Muscle of arm (tissue), 12 donors: ENCODE measurements around the gene ENC1. TPM values are rescaled to one million over a fixed set of nuclear protein-coding genes. Genes with fewer than 3 reads are reported as not detected.

Experiments used
- DNase-seq: peaks from one replicate; pipeline ENCODE4 v3.0.0-alpha.2; 2013
- polyA plus RNA-seq, 12 donors: library from polyadenylated mRNA; unstranded; fragments of 120-200 nt; gene quantifications; one replicate each; pipeline ENCODE4 v1.2.1, GENCODE V29; 2013; ENCODE audit not compliant: insufficient read length in 12 of 12

The ENC1 gene
- polyA plus RNA-seq, 12 donors: 22.0 to 34.5 (median 25.9) TPM; not detected in 1

DNA sequence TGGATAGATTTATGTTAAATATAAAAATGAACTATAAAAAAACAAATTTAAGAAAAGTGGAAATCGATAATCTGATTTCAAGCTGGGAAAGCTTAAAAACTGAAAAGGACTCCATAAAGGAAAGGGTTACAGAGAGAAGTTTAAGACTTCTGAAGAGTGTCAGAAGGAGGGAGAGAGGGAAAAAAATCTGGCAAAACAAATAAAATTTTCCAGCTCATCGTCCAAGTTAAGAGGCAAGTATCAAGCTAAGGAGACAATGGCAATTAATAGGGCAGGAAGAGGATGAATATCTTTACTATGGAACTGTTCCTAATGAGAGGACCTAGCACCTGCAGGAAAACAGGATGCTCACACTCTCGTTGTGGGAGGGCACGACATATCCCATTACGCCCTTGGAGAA lies 24.0 kb upstream of the ENC1 start:
- peak; percentile 56 for DNase-seq

DNA sequence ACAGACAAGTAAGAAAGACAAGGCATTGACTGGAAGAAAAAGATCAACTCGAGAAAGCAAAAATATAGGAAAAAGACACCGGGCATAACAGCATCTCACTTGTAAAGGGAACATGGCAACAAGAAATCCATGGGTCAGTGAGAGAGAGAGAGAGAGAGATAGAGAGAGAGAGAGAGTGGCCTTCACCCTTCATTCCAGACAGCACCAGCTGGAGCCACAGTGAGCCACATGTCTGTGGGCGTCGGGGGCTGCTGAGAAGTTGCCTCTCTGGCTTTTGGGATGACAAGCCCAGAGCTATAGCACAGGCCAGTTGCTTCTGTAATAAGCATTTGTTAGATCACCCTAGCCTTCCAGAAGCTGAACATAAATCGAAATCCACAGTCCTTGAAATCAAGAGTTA lies 20.3 kb upstream of the ENC1 start:
- DNase-seq: no peak

DNA sequence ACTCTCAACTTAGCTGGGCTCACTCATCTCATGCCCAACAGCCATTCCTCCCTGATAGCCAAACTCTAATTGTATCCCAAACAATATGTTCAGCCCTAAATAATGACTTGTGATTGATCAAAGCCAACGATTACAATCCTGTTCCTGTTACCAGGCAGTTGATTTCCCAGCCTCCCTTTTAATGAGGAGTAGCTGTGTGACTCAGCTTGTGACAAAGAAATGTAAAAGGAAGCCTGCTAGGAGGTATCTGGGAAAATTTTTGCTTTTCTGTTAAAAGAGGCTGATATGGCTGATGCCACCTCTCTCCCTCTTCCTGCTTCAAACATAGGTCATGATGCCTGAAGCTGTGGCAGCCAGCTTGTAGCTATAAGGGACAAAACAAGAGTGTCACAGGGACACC lies 19.6 kb upstream of the ENC1 start:
- no peak for DNase-seq

DNA sequence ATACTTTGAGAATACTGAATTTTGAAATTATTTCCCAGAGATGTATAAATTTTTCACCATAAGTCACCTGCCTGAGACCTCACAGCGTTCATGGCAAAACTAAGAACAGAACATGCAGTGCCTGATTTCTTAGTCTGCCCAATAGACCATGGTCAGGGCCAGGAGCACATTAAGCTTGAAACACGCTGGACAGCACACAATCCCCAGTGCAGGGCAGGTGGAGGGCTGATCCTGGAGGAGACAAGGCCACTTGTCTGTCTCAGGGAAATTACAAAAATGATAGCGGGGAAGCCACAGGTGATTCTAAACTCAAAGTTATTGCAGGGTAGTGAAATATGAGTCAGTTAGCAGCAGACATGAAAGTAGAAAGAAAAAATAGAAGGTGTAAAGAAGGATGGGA lies 18.6 kb upstream of the ENC1 start:
- no peak for DNase-seq

DNA sequence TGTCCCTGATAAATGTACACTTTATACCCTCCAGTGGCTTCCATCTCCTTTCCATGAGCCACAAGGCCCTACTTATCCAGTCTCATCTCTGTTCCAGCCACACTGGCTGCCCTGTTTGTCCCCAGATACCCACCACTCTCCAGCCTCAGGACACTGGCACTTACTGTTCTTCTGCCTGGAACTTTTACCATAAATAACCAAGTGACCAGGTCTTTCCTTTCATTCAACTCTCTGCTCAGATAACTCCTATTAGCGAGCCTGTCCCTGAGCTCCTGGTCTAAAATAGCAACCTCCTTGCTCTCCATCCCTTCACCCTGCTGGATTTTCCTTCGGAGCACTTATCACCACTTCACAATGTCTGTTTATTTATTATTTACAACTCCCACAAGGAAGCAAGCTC lies 16.6 kb upstream of the ENC1 start:
- no peak for DNase-seq

DNA sequence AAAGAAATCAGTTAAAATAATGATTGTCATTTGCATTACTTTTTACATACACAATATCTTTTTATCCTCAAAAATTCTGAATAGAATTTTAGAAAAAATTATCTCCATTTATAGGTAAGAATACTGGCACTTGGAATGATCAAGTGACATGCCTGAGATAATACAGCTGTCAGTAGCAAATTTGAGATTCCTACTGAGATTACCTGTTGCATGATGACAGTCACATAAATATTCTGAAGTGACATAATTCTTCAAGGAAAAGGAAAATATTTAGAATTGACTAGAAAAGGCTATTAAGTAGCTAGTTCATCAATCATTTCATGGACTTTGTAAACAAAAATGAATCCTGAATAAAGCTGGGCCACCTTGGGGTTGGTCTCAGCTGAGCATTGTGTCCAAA lies 15.2 kb upstream of the ENC1 start:
- no peak for DNase-seq

DNA sequence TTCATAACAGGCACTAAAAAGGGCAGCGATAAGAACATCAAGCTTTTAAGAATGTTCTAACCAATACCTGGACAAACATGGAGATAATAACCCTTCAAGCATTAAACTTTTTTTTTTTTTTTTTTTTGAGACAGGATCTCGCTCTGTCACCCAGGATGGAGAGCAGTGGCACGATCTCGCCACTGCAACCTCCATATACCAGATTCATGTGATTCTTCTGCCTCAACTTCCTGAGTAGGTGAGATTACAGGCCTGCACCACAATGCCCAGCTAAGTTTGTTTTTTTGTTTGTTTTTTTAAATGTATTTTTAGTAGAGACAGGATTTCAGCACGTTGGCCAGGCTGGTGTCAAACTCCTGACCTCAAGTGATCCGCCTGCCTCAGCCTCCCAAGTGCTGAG lies 14.7 kb upstream of the ENC1 start:
- no peak for DNase-seq

DNA sequence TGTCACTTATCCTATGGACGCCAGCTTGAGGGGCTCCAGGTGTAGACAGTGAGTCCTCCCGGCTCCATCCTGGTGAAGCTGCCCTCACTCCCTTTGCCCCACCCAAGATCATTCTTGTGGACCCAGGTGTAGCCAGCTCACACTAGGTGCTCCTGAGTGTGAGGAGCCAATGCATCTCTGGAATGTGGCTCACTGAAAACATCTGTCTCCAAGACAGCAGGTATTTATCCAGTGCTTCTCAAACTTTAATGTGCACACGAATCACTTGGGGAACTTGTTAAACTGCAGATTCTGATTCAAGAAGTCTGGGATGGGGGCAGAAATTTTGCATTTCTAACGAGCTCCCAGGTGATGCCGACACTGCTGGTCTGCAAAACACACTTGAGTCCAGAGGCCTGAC lies 13.5 kb upstream of the ENC1 start:
- no peak for DNase-seq

DNA sequence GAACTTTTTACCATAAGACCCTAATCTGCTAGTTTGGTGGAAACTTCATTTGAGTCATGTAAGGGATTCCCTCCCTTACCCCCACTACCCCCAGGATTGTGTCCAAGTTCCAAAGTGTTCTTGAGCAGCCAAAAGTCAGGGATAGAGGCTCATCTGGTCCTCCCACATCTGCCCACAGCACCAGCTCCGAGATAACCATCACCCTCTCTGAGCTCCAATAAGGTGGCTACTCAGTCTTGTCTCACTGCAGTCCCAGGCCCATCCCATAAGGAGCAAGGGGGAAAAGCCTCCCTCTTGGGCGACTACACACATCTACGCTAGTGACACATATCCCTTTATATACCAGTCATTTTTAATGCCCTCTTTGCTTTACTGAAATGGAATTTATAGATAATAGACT lies 12.0 kb upstream of the ENC1 start:
- DNase-seq: no peak

DNA sequence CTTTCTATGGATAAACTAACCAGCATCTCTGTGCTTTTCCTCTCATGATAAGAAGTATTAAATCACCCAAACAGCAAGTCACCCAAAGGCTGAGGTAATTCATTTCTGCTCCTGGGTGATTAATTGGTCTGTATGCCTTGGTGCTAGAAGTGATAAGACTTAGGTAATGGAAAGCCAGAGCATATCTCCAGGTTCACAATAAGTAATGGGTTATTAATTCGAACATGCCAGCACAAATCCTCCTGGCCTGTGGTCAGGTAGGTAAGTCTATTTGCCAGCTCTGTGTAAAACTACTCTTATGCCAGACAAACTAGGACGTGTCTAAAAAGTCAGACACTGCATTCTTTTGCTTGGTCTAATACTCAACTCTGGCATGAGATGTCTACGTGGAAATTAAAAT lies 11.2 kb upstream of the ENC1 start:
- DNase-seq: no peak

DNA sequence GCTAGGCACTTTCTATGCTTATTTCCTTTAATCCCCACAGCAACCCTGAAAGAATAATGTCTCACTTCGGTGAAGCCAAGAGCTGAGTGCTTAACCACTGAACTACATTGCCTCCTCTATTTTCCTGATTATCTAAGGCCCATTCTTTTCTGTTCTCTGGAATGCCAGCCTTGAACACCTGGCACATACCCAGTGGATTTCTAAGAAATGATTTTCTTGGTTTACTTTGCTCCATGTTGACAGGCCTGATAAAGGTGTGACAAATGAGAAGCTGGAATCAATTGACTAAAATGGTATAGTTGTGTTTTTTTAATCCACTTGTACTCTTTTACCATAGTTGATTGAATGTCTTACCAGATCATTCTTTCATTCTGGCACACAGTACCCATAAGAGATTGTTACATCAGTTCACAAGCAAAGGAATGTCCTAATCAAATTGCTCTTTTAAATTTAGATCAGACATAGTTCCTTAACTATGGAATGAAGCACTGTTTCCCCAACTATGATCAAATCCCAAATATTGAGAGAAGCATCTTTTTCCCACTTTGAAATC lies 9.0 kb upstream of the ENC1 start:
- no peak for DNase-seq

DNA sequence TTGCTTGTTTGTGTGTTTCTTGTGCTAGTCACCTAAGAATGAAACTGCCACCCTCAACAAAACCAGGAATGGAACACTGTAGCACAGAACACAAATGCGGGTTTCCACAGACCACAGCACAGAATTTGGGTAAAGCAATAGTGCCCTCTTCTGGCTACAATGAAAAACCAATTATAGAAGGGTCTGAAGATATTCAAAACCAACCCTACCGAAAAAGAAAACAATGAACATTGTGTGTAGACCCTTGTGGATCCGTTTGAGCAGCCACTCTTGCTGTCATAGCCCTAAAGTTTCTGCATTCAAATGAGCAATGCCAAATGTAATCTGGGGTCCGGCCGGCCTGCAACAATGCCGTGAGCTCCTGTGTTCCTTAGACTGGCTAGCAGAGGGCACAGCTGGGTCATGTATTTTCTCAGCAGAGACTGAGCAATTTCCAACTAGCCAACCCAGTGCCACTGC lies 8.3 kb upstream of the ENC1 start:
- DNase-seq: peak; percentile 70

DNA sequence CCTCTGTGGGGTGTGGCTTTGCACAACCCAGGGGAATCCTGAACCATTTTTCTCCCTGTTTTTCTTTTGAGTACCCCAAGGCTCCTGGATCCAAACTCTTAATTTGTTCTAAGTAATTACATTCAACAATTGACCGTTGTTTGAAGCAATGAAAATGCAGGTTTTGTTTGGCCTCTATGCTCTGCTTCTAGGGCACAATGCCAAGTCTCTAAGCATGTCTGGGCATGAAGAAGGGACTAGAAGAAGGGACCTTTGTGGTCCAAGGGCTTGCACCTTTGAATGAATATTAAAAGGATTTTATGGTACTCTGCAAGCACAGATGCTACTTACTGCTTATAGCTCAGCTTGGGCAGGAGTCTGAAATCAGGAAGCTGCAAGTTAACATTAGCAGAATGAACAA lies 6.6 kb upstream of the ENC1 start:
- no peak for DNase-seq

DNA sequence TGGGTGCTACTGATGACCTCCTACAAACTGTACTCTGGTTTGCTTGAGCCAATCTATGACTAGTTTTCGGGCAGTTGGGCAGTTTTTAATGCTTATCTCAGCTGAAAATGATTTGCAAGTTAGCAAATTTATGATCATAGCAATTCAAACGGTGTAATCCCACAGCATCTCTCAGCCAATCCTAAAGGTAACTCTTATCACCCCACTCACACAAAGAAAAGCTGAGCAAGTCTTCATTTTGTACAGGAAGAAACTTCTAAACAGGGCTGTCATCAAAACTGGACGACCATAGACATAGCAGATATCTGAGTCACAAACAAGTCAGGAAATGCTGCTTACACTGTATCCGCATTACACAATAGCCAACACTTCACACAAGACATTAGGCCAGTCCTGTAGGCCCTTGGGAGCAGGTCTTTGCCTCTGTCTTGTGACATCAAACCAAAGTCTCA lies 2.6 kb upstream of the ENC1 start:
- DNase-seq: no peak

DNA sequence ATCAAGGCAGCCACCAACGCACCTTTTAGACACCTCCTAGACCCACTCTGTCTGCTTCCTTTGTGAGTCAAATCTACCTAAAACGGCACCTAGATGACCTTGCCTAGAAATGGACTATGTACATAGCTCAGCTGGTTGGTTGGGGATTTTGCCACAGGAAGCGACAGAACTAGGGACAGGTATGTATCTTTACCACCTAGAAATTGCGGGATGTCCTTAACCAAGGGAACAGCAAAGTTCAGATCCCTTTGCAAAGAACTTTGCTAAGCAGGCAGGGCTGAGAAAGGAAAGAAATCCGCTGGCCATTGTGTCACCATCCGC lies 2.0 kb upstream of the ENC1 start:
- no peak for DNase-seq

DNA sequence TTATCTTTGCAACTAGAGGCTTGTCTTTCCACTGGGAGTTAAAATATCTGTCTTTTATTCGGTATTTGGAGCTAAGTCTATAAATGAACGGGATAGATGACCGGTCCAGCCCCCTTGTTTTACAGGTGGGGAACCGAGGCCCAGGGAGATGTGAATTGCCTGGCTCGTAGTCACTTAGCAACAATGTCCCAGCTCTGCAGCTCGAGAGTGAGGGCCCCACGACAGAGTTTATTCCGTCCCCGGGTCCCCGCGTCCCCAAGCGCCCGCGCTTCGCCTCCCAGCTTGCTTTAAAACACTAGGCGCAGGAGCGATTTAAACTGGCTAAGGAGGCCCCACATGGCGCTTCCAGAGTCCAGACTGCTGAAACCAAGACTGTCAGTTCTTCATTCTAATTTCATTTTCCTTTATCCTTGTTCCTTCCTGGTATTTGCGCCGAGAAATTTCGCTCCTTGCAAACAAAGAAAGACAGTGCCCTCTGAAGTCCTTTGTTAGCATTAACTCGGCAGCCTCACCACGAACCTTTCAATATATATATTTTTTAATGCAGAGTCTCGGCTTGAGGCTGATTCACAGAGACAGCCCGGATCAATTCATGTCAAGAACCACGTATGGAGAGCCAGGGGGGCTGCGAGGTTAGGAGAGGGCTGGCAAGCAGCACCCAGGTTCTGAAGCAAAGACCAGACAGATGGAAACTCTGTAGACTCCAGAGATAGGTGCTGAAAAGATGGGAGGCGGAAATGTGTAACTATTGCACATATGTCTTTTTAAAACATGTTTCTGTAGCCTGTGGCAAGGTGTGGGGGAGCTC lies 1.4 kb upstream of the ENC1 start:
- peak; percentile 83 for DNase-seq

DNA sequence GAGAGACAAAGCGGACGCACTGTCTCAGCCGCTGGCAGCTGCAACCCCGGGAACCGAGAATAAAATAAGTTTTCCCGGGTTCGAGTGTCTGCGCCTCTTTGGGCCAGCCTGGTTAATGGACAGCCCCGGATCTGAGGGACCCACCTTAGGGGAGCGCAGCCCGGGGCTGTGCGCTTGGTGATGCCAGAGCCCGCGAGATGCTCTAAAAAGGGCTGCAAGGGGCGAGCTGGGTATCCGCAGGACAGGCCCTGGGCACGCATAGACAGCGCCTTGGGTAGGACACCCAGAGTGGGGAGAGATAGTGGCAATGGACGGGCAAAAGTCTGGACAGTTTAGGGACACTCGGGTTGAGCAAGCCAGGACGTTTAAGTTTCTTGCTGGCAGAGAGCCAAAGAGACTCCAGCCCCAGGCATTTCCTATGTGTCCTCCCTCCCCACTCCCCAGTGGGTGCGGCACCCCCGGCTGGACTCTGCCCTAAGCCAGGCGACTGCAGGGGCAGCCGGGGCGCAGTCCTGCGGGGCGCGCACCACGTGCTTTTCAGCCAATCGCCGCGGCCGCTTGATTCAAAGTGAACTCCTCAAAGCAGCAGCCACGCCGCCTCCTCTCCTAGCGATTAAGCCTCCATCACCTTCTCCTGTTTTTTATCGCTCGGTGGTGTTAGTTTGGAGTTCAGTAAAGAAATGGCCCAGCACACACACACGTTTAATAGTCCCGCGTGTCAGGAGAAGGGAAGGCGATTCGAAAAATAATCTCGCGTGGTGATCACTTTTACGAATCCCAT lies 616 bp upstream of the ENC1 start:
- peak; percentile 82 for DNase-seq

DNA sequence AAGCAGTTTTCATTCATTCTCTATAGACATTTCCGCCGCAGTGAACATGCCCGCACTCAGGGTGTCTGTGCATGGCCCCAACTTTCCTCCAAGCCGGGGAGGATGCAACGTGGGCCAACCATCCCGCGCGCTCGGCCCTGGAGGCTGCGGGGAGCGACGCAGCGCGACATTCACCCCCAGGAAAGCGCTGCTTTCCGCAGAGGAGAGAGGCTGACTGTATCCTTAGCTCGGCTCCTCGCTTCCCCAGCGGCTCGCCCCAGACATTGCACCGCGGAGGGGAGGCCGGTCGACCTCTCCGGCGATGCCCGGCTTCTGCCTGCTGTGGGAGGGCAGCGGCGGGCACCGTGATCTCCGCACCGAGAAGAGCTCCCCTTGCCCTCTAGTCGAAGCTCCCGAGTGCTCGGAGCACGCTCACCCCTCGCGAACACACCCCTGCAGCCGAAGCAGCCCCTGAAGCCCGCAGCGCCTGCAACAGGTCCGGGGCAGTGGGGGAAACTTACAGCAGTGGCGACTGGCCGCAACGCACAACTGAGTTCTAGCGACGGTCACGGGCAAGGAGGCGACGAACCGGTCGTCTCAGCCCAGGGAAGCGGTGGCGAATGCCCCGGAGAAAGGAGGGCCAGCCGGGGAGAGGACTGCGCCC lies 600 bp downstream of the ENC1 start:
- DNase-seq: peak; percentile 40

DNA sequence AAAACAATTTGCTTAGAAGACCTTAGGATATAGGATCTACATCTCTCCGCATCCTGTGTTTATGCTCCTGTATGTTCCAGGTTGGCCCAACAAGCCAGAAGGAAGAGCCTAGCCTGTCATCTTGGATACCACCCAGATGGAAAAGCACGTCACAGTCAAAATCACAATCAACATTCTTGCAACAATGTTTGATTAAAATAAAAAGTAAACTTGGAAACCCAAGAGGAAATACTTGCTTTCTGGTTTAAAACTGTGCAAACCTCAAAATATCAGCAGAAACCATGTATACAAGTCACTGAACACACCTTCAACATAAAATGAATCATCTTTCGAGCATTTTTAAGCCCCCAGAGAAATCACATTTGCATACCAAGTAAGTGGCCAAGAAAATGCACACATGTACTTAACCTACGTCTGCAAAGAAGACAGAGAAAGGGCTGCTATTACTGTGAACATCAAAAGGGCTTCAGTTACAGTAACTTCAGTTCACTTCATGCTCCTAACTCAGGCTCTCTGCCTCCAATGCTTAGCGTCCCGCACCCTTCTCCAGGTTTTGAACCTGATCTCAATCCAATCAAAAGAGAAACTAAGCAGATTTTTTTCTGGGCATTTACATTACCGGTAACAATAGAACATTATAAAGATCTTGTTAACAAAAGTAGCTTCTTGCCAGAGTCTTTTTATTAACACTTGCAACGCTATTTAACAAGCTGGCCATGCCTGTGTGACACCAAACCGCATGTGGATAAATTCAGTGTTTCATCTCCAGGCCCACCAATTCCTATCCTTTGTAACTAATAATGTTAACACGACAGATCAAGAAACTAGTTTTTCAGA lies 1.3 kb downstream of the ENC1 start:
- DNase-seq: peak; percentile 43

DNA sequence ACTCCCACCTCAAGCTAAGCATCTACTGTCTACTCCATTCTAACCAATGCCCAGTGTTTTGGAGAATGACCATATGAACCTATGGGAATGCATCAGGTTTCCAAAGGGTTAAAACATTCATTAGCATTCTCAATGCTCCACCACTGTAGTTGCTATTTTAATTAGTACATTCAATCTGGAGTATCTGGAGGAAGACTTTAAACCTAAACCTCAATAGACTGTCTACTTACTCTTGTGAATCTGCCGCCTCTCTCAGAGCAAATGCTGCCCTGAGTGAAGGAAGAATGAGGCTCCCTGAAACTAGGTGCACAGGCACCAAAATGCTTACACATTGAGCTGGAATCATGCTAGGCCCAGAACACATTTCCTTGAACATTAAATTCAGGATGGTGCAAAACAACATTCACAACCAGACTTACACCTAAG lies 2.0 kb downstream of the ENC1 start:
- no peak for DNase-seq

DNA sequence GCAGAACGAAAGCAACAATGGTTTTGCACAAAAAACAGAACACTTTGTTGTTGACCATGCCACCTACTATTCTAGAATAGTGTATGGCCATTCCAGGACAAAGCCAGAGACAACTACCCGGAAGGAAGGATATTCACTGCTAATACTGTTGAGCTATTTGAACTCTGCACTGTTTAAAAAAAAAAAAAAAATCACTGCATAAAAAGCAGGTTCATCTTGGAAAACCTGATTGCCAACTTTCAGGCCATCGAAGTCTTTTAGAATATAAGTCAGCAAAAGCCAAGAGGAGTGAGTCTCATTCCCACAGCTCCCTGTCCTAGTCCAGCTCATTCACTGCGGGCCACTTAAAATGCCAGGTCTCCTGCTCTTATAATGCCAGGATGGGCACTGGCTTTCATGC lies 4.0 kb downstream of the ENC1 start:
- no peak for DNase-seq

DNA sequence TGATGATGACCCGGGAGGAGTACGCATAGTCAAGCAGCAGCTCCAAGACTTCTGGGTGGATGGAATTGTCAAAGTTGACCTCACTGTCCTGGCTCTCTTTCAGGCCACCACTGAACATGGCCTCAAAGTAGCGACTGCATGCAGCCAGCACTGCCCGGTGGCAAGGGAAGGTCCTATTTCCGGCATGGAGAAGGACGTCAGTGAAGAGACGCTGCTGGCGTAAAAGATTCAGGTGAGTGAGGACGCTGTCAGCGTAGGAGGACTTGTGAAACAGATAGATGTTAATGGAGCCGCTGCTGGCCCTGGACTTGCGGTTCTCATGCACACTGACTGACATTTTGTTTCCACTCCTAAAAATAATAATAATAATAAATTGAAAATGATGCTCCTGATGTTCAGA lies 4.4 kb downstream of the ENC1 start:
- DNase-seq: no peak
